GM13977 (cell line): ENCODE measurements around the gene EPM2A.

ENCODE experiments used
- DNase-seq: peaks from one replicate; pipeline ENCODE4 v3.0.0; 2012; ENCODE audit warnings: low spot score
- CTCF ChIP-seq: IDR thresholded peaks from 2 replicates; pipeline ENCODE4 v1.5.1; 2012; ENCODE audit warnings: mild to moderate bottlenecking, control low read depth; ENCODE audit not compliant: insufficient read depth; ENCODE audit errors: extremely low read depth, missing control alignments
- in situ Hi-C: fragments of 300-500 bp; cut with MboI; formaldehyde crosslinking; loops from one replicate; pipeline ENCODE4 v1.12.0; 2022; ENCODE audit warnings: low sequenced_read_pairs, low pct_unique_long_range_greater_than_20kb, mixed read lengths, inconsistent platforms; ENCODE audit not compliant: unreplicated experiment

Gene EPM2A

GRCh38 chr6:145588981-145589380 lies 146.3 kb downstream of the EPM2A start:
- TF ChIP-seq CTCF, result no peak
- DNase-seq, result no peak
- in situ Hi-C loops, result no loop called here

- no peak for TF ChIP-seq CTCF
- in situ Hi-C loops, result no loop called here
- DNase-seq, result no peak
Measured at GRCh38 chr6:145587334-145587733, 148.0 kb downstream of the EPM2A start.

GRCh38 chr6:145583753-145584152 lies 151.6 kb downstream of the EPM2A start:
- no peak for TF ChIP-seq CTCF
- in situ Hi-C loops, result no loop called here
- no peak for DNase-seq
